ENCODE results near the gene TMC7. TPM values are rescaled to one million over a fixed set of nuclear protein-coding genes. Genes with fewer than 3 reads are reported as not detected.

TMC7 gene
- total RNA-seq, 1 experiment from 2014 or later = 4.3 TPM

DNA sequence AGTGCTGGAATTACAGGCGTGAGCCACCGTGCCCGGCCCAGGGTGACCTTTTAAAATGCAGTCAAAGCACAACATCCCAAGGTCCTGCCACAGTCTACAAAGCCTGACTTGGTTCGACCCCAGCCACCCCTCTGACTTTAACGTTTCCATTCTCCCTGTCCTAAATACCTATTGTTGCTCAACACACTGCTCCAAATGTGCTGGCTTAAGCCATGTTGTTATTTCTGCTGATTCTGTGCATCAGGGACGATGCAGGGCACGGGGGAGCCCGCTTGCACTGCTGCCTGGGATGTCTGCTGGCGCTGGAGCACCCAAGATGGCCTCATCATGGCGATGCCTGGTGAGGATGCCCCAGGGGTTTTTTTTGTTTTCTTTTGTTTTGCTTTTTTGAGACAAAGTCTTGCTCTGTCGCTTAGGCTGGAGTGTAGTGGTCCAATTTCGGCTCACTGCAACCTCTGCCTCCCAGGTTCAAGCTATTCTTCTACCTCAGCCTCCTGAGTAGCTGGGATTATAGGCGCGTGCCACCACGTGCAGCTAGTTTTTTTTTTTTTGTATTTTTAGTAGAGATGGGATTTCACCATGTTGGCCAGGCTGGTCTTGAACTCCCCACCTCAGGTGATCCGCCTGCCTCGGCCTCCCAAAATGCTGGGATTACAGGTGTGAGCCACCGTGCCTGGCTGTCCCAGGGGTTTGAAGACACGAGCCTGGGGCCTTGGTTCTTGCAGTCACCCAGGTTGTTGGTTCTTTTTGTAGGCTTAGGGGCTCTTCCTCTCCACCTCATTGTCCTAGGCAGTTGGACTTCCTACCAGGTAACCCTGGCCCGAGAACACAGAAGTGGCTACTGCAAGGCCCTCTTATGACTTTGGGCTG lies 22.9 kb downstream of the TMC7 start:
- no CpG with 5 or more reads among the region's 20 CpGs for WGBS (ENCODE audit: extremely low coverage, insufficient read length, low lambda C conversion rate)
- Histone ChIP-seq H3K23me2 (ENCODE audit: insufficient read length, low read depth, low read length, poor library complexity, severe bottlenecking) (no peaks in the 10 kb centered on the region), H2BK12ac (ENCODE audit: insufficient read length, low read depth, low read length) (no peak overlapping the region), H3T11ph (ENCODE audit: low read length) (no peak overlapping the region), H2AK5ac (ENCODE audit: insufficient read length, low read length) (no peak overlapping the region), H3K9ac (ENCODE audit: extremely low read depth, insufficient read length, low read length) (no peak overlapping the region), H4K8ac (replicated peaks; ENCODE audit: insufficient read length, low read depth, low read length) (no peak overlapping the region), H2AFZ (ENCODE audit: low read length) (no peak overlapping the region), H4K91ac (ENCODE audit: insufficient read length, low read depth, low read length) (no peak overlapping the region), H4K20me1 (ENCODE audit: control insufficient read depth, insufficient read depth, insufficient read length) (no peaks in the 10 kb centered on the region), H3K9me3 (ENCODE audit: control insufficient read depth, low read depth, low read length) (no peaks in the 10 kb centered on the region), H2BK20ac (ENCODE audit: low read depth, low read length, poor library complexity, severe bottlenecking) (no peak overlapping the region), H3K27ac (ENCODE audit: insufficient read length, low read depth, low read length) (no peak overlapping the region), H3K79me2 (ENCODE audit: insufficient read depth, low read length) (no peaks in the 10 kb centered on the region), H4K5ac (ENCODE audit: insufficient read length, low read depth, low read length) (no peak overlapping the region), H3K4ac (ENCODE audit: low read depth, low read length) (no peak overlapping the region), H3K27me3 (ENCODE audit: insufficient read depth, low read length) (no peaks in the 10 kb centered on the region), H3K23ac (ENCODE audit: insufficient read length, low read depth, low read length) (no peak overlapping the region), H2BK15ac (ENCODE audit: low read depth, low read length) (no peak overlapping the region), H3K14ac (ENCODE audit: insufficient read depth, low read length) (no peak overlapping the region), H3K79me1 (ENCODE audit: insufficient read depth, low read depth, low read length, poor library complexity, severe bottlenecking) (no peaks in the 10 kb centered on the region), H2BK120ac (ENCODE audit: low read depth, low read length, poor library complexity, severe bottlenecking) (no peak overlapping the region), H3K4me2 (ENCODE audit: insufficient read depth, insufficient read length, low read length) (no peak overlapping the region), H3K56ac (ENCODE audit: insufficient read length, low read depth, low read length) (no peak overlapping the region), H2BK5ac (ENCODE audit: insufficient read length, low read length) (no peak overlapping the region), H3K18ac (ENCODE audit: insufficient read length, low read depth, low read length) (peak overlapping the region; percentile 57), H3K4me1 (ENCODE audit: insufficient read depth, low read length) (peaks cover 2% of the 10 kb centered on the region; the same call in 1 of the 2 replicates)
- H3K4me1 Mint-ChIP-seq = peaks cover 27% of the 10 kb centered on the region in 2 experiments
- H3K36me3 Mint-ChIP-seq (ENCODE audit: insufficient read depth in 1 of 3, low read depth in 3 of 3) = peaks cover 13 to 31% (median 20%) of the 10 kb centered on the region in 3 experiments
- DNase-seq = no peak
- no peaks in the 10 kb centered on the region for H3K27me3 Mint-ChIP-seq (ENCODE audit: low read depth)
- H3K4me3 Mint-ChIP-seq = no peak overlapping the region
- TF ChIP-seq, protein P1, sequence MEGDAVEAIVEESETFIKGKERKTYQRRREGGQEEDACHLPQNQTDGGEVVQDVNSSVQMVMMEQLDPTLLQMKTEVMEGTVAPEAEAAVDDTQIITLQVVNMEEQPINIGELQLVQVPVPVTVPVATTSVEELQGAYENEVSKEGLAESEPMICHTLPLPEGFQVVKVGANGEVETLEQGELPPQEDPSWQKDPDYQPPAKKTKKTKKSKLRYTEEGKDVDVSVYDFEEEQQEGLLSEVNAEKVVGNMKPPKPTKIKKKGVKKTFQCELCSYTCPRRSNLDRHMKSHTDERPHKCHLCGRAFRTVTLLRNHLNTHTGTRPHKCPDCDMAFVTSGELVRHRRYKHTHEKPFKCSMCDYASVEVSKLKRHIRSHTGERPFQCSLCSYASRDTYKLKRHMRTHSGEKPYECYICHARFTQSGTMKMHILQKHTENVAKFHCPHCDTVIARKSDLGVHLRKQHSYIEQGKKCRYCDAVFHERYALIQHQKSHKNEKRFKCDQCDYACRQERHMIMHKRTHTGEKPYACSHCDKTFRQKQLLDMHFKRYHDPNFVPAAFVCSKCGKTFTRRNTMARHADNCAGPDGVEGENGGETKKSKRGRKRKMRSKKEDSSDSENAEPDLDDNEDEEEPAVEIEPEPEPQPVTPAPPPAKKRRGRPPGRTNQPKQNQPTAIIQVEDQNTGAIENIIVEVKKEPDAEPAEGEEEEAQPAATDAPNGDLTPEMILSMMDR (conservative IDR thresholded peaks at IDR 0.05) = no peak
- no peak overlapping the region; a peak in 1 of 7 replicates for H3K27ac Mint-ChIP-seq
- peaks cover 6 to 11% of the 10 kb centered on the region in 2 experiments; a peak in 3 of 5 replicates for H3K9me3 Mint-ChIP-seq
